Inflammatory macrophage treated with lipopolysaccharide for 1 hour (primary cell): Measurements from ENCODE around the gene PTPN3.
"Not testable (repeated sequence)": the region's sequence is repeated elsewhere in the genome, so short reads cannot be mapped to it uniquely, and the experiment has no call there.

Source experiments
- DNase-seq, 2 donors: peaks; one replicate each; pipeline ENCODE4 v3.0.0-alpha.2; 2020 to 2022

PTPN3 gene

GRCh38 chr9:109382585-109382984 is 115.5 kb downstream of the PTPN3 start:
- no peak for DNase-seq

- no peak for DNase-seq
These were observed 115.9 kb downstream of the PTPN3 start for GRCh38 chr9:109382182-109382581.

- no peak for DNase-seq
These were observed 116.9 kb downstream of the PTPN3 start for GRCh38 chr9:109381011-109381729.

- DNase-seq = no peak
These were observed 118.6 kb downstream of the PTPN3 start for GRCh38 chr9:109379513-109379912.

GRCh38 chr9:109378316-109378715 is 119.8 kb downstream of the PTPN3 start:
- DNase-seq = no peak

- DNase-seq = no peak
These were observed 125.9 kb downstream of the PTPN3 start for GRCh38 chr9:109372246-109372645.

- no peak for DNase-seq
These were observed 126.7 kb downstream of the PTPN3 start for GRCh38 chr9:109371374-109371773.

GRCh38 chr9:109369285-109369684 is 128.8 kb downstream of the PTPN3 start:
- DNase-seq = no peak

GRCh38 chr9:109360771-109361170 is 137.3 kb downstream of the PTPN3 start:
- no peak for DNase-seq

GRCh38 chr9:109358968-109359603 is 139.0 kb downstream of the PTPN3 start:
- not testable (repeated sequence) for DNase-seq

- DNase-seq = no peak
These were observed 142.4 kb downstream of the PTPN3 start for GRCh38 chr9:109355564-109356297.

- DNase-seq = no peak
These were observed 143.9 kb downstream of the PTPN3 start for GRCh38 chr9:109354190-109354589.

GRCh38 chr9:109351032-109351431 is 147.1 kb downstream of the PTPN3 start:
- no peak for DNase-seq

- no peak for DNase-seq
These were observed 148.7 kb downstream of the PTPN3 start for GRCh38 chr9:109349421-109349846.

- no peak for DNase-seq
These were observed 151.2 kb downstream of the PTPN3 start for GRCh38 chr9:109346904-109347303.

- no peak for DNase-seq
These were observed 153.2 kb downstream of the PTPN3 start for GRCh38 chr9:109344866-109345265.

GRCh38 chr9:109342878-109343277 is 155.2 kb downstream of the PTPN3 start:
- no peak for DNase-seq

GRCh38 chr9:109341561-109341960 is 156.5 kb downstream of the PTPN3 start:
- no peak for DNase-seq

- DNase-seq = not testable (repeated sequence)
These were observed 157.1 kb downstream of the PTPN3 start for GRCh38 chr9:109340979-109341378.

- DNase-seq = no peak
These were observed 161.7 kb downstream of the PTPN3 start for GRCh38 chr9:109336409-109336808.

GRCh38 chr9:109335929-109336328 is 162.2 kb downstream of the PTPN3 start:
- no peak for DNase-seq

GRCh38 chr9:109335121-109335520 is 163.0 kb downstream of the PTPN3 start:
- DNase-seq = no peak

- no peak for DNase-seq
These were observed 166.8 kb downstream of the PTPN3 start for GRCh38 chr9:109331353-109331752.
